Stimulated activated naive CD8-positive, alpha-beta T cell treated with anti-CD3 and anti-CD28 coated beads, Interleukin-15, Interleukin-2, amounts not matched to agents 100 ng/mL and 50 ng/mL, for 24 hours (primary cell): Measurements from ENCODE around the gene GFRA1.
"Not testable (repeated sequence)": the region's sequence is repeated elsewhere in the genome, so short reads cannot be mapped to it uniquely, and the experiment has no call there.

Source experiments
- H3K27ac Mint-ChIP-seq: one replicate; pipeline ENCODE4 v1.8.0; 2021; ENCODE audit warnings: mild to moderate bottlenecking, mixed read lengths
- H3K27me3 Mint-ChIP-seq: one replicate; pipeline ENCODE4 v1.8.0; 2021; ENCODE audit warnings: mixed read lengths
- H3K36me3 Mint-ChIP-seq: one replicate; pipeline ENCODE4 v1.8.0; 2021; ENCODE audit warnings: low read depth, mixed read lengths
- H3K4me1 Mint-ChIP-seq: one replicate; pipeline ENCODE4 v1.8.0; 2021; ENCODE audit warnings: low read depth, mixed read lengths
- H3K4me3 Mint-ChIP-seq: one replicate; pipeline ENCODE4 v1.8.0; 2021; ENCODE audit warnings: mild to moderate bottlenecking, mixed read lengths
- H3K9me3 Mint-ChIP-seq: one replicate; pipeline ENCODE4 v1.8.0; 2021; ENCODE audit warnings: mixed read lengths

Gene GFRA1

GRCh38 chr10:116043304-116043703 lies 229.7 kb downstream of the GFRA1 start:
- Mint-ChIP-seq H3K36me3 (no peaks in the 10 kb centered on the region), H3K27me3 (no peaks in the 10 kb centered on the region), H3K4me3 (no peak overlapping the region), H3K27ac (no peak overlapping the region), H3K9me3 (peaks cover 8% of the 10 kb centered on the region), H3K4me1 (no peaks in the 10 kb centered on the region)

- Mint-ChIP-seq H3K36me3 (no peaks in the 10 kb centered on the region), H3K4me3 (no peak overlapping the region), H3K27me3 (no peaks in the 10 kb centered on the region), H3K9me3 (peaks cover 16% of the 10 kb centered on the region), H3K27ac (no peak overlapping the region), H3K4me1 (no peaks in the 10 kb centered on the region)
These were observed 231.1 kb downstream of the GFRA1 start for GRCh38 chr10:116041948-116042347.

GRCh38 chr10:116039612-116040011 lies 233.4 kb downstream of the GFRA1 start:
- peaks cover 16% of the 10 kb centered on the region for H3K9me3 Mint-ChIP-seq
- H3K27ac Mint-ChIP-seq: no peak overlapping the region
- no peak overlapping the region for H3K4me3 Mint-ChIP-seq
- H3K36me3 Mint-ChIP-seq: no peaks in the 10 kb centered on the region
- no peaks in the 10 kb centered on the region for H3K4me1 Mint-ChIP-seq
- no peaks in the 10 kb centered on the region for H3K27me3 Mint-ChIP-seq

GRCh38 chr10:116038259-116038658 lies 234.7 kb downstream of the GFRA1 start:
- H3K4me3 Mint-ChIP-seq: no peak overlapping the region
- H3K27me3 Mint-ChIP-seq: no peaks in the 10 kb centered on the region
- no peaks in the 10 kb centered on the region for H3K4me1 Mint-ChIP-seq
- H3K27ac Mint-ChIP-seq: no peak overlapping the region
- H3K36me3 Mint-ChIP-seq: no peaks in the 10 kb centered on the region
- H3K9me3 Mint-ChIP-seq: peaks cover 12% of the 10 kb centered on the region

DNA sequence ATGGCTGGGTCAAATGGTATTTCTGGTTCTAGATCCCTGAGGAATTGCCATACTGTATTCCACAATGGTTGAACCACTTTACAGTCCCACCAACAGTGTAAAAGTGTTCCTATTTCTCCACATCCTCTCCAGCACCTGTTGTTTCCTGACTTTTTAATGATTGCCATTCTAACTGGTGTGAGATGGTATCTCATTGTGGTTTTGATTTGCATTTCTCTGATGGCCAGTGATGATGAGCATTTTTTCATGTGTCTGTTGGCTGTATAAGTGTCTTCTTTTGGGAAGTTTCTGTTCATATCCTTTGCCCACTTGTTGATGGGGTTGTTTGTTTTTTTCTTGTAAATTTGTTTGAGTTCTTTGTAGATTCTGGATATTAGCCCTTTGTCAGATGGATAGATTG lies 237.6 kb downstream of the GFRA1 start:
- H3K9me3 Mint-ChIP-seq: peaks cover 19% of the 10 kb centered on the region
- H3K27ac Mint-ChIP-seq, H3K27me3 Mint-ChIP-seq, H3K36me3 Mint-ChIP-seq, H3K4me1 Mint-ChIP-seq, H3K4me3 Mint-ChIP-seq: not testable (repeated sequence)

DNA sequence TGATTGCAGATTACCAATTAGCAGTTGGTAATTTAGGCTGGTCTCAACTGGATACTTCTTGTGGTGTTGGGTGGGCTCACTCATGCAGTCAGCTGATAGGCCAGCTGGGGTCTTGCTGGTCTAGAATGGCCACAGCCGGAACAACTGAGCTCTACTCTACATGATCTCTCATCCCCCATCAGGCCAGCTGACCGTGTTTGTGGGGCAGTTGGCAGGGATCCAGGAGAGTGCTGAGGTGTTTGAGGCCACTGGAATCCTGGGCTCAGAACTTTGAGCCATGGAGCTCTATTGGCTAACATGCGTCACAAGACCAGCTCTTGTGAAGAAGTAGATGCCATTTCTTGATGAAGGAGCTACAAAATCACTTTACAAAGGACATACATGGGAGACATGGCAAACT lies 242.4 kb downstream of the GFRA1 start:
- no peaks in the 10 kb centered on the region for H3K4me1 Mint-ChIP-seq
- H3K27me3 Mint-ChIP-seq: no peaks in the 10 kb centered on the region
- H3K27ac Mint-ChIP-seq: no peak overlapping the region
- H3K9me3 Mint-ChIP-seq: peaks cover 16% of the 10 kb centered on the region
- H3K4me3 Mint-ChIP-seq: no peak overlapping the region
- H3K36me3 Mint-ChIP-seq: no peaks in the 10 kb centered on the region

DNA sequence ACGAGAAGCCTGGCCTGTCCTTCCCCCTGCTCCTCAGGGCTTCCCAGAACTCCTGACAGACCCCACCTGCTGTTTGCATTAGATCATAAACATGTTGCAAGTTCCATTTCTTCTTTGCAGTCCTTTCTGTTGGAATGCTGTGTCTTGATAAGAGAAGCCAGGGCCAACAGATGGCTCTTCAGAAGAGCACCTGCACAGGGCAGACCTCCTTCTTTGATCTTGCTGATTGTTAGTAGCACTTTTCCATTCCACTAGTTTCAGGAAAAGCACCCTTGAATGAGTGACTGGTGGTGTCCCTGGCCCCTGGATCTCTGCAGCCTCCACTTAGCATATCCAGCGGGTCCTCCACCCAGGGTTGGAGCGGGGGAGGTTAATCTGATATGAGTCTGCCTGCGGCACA lies 243.2 kb downstream of the GFRA1 start:
- Mint-ChIP-seq H3K4me3 (no peak overlapping the region), H3K36me3 (no peaks in the 10 kb centered on the region), H3K27ac (no peak overlapping the region), H3K4me1 (no peaks in the 10 kb centered on the region), H3K9me3 (peaks cover 16% of the 10 kb centered on the region), H3K27me3 (no peaks in the 10 kb centered on the region)

DNA sequence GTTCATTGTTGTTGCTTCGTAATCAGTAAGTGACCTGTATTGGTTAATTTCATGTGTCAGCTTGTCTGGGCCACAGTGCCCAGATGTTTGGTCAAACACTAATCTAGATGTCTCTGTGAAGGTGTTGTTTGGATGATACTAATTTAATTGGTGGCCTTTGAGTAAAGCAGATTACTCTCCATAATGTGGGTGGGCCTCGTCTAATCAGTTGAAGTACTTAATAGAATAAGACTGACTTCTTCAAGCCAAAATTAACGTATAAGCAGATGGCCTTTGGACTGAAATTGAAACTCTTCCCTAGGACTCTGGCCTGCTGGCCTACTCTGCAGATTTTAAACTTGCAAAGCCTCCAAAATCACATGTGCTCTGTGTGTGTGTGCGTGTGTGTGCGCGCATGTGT lies 245.7 kb downstream of the GFRA1 start:
- Mint-ChIP-seq H3K36me3 (no peaks in the 10 kb centered on the region), H3K27ac (no peak overlapping the region), H3K4me3 (no peak overlapping the region), H3K9me3 (peaks cover 11% of the 10 kb centered on the region), H3K27me3 (no peaks in the 10 kb centered on the region), H3K4me1 (no peaks in the 10 kb centered on the region)

GRCh38 chr10:116026725-116027124 lies 246.3 kb downstream of the GFRA1 start:
- H3K27ac Mint-ChIP-seq: no peak overlapping the region
- H3K36me3 Mint-ChIP-seq: no peaks in the 10 kb centered on the region
- H3K9me3 Mint-ChIP-seq: peaks cover 10% of the 10 kb centered on the region
- no peaks in the 10 kb centered on the region for H3K27me3 Mint-ChIP-seq
- no peaks in the 10 kb centered on the region for H3K4me1 Mint-ChIP-seq
- no peak overlapping the region for H3K4me3 Mint-ChIP-seq

GRCh38 chr10:116026315-116026714 lies 246.7 kb downstream of the GFRA1 start:
- H3K36me3 Mint-ChIP-seq: no peaks in the 10 kb centered on the region
- peaks cover 8% of the 10 kb centered on the region for H3K9me3 Mint-ChIP-seq
- H3K4me3 Mint-ChIP-seq: no peak overlapping the region
- H3K27me3 Mint-ChIP-seq: no peaks in the 10 kb centered on the region
- no peak overlapping the region for H3K27ac Mint-ChIP-seq
- no peaks in the 10 kb centered on the region for H3K4me1 Mint-ChIP-seq

GRCh38 chr10:116024271-116024878 lies 248.6 kb downstream of the GFRA1 start:
- H3K36me3 Mint-ChIP-seq: no peaks in the 10 kb centered on the region
- no peaks in the 10 kb centered on the region for H3K27me3 Mint-ChIP-seq
- no peak overlapping the region for H3K27ac Mint-ChIP-seq
- H3K4me3 Mint-ChIP-seq: no peak overlapping the region
- H3K9me3 Mint-ChIP-seq: peaks cover 11% of the 10 kb centered on the region
- H3K4me1 Mint-ChIP-seq: no peaks in the 10 kb centered on the region

DNA sequence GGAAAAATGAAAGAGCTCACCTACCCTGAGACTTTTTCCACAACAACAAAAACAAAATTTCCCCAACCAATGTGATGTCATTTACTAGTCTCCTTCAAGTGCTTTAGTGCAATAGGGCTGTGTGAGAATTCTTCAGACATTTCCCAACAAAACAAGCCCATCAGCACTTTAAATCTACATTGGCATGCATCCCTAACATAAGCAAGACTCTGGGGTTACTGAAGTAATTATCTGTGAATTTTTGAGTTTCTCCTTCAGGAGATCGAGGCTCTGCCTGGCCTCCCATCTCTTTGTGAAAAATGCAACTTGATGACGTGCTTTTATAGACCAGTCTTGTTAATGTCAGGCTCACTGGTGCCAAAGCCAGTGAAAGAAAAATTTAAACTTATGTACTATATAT lies 255.6 kb downstream of the GFRA1 start:
- Mint-ChIP-seq H3K4me1 (no peaks in the 10 kb centered on the region), H3K27ac (no peak overlapping the region)

GRCh38 chr10:116015583-116016333 lies 257.2 kb downstream of the GFRA1 start:
- H3K4me1 Mint-ChIP-seq: no peaks in the 10 kb centered on the region
- no peaks in the 10 kb centered on the region for H3K36me3 Mint-ChIP-seq
- peaks cover 13% of the 10 kb centered on the region for H3K9me3 Mint-ChIP-seq
- H3K27ac Mint-ChIP-seq: no peak overlapping the region
- H3K4me3 Mint-ChIP-seq: no peak overlapping the region
- H3K27me3 Mint-ChIP-seq: no peaks in the 10 kb centered on the region

More for the DNA sequence above, 255.6 kb downstream of the GFRA1 start:
- H3K4me3 Mint-ChIP-seq: no peak overlapping the region
- peaks cover 19% of the 10 kb centered on the region for H3K9me3 Mint-ChIP-seq
- no peaks in the 10 kb centered on the region for H3K27me3 Mint-ChIP-seq
- no peaks in the 10 kb centered on the region for H3K36me3 Mint-ChIP-seq

DNA sequence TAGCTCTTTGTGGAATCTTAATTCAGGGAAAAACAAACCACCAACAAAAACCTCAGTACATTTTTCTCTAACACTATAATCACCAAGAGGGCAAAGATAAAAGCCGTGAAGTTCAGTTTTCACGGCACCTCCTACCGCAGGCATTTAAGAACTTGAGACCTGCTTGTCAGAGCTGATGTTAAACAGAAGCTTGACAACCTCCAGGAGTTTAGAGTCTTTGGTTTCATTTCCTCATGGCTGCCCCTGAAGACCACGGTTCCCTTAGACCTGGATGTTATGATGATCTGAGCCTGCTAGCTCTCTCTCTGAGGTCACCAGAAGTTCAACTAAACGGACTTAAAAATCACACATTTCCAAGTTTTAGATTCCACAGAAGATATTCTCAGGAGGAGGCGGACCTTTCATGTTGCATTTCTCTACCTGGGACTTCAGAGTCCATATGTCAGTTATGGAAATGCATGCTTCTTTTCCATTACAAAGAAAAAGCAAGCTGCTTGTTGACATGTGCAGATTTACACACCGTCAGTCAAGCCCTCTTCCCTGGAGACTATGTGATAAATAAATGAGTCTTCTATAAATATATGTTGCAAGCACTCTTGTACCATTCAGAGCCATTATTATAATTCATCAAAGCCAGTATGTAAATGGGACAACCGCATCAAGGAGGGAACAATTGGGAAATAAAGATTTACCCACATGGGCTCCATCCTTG lies 258.0 kb downstream of the GFRA1 start:
- Mint-ChIP-seq H3K36me3 (no peaks in the 10 kb centered on the region), H3K4me1 (no peaks in the 10 kb centered on the region), H3K9me3 (peaks cover 18% of the 10 kb centered on the region), H3K27ac (no peak overlapping the region), H3K27me3 (no peaks in the 10 kb centered on the region), H3K4me3 (no peak overlapping the region)

DNA sequence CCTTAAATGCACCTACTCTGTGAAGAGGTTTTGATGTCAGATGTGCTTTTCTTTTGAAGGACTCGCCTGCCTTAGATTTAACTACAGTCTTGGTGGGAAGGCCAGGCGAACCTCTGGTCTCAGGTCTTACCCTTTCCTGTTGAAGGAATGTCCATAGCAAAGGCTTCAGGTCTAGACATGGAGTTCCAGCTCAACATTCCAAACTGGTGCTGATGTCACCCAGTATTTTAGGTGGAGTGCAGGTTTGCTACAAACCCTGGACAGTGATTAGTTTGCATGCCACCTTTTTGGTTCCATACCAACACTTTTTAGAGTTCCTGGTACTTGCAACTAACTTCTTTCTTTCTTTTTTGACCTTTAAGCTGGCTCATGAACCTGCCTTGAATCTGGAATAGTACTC lies 258.7 kb downstream of the GFRA1 start:
- Mint-ChIP-seq H3K9me3 (peaks cover 18% of the 10 kb centered on the region), H3K27me3 (no peaks in the 10 kb centered on the region), H3K36me3 (no peaks in the 10 kb centered on the region), H3K4me1 (no peaks in the 10 kb centered on the region), H3K4me3 (no peak overlapping the region), H3K27ac (no peak overlapping the region)
